HG03060 (cell line): ENCODE data around the gene SH2D1B.

ENCODE experiments used
- ATAC-seq: cut with Tn5 transposase; IDR thresholded peaks from one replicate; pipeline ENCODE4 v1.9.1; 2021; ENCODE audit warnings: low read depth, moderate number of reproducible peaks; ENCODE audit not compliant: unreplicated experiment

Gene SH2D1B

GRCh38 chr1:162400790-162401355, 11.1 kb downstream of the SH2D1B start:
- no peak for ATAC-seq

DNA sequence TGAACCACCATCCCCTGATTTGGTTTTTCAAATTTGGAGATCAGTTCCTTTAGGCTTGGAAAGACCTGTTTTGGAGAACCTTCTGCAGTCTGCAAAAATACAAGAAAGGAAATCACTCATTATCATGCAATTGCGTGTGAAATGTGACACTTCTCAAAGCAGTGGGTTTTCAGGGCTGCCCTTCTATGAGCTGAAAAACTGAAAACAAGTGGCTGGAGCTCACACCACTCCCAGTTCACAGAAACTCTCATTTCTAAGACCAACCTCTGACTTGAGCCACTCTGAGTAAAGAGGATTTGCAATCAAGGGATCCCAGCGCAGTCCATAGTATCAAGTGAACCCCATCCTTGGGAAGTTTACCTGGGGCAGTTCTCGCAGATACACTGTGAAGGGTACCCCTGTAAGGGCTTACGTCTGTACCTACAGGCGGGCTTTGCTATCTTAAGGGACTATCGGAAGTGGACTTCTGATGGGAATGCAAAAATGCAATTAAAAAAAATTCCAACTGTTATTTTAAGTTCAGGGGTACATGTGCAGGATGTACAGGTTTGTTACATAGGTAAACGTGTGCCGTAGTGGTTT, 12.8 kb downstream of the SH2D1B start:
- ATAC-seq, result no peak

- no peak for ATAC-seq
These were observed 13.9 kb downstream of the SH2D1B start for GRCh38 chr1:162397943-162398560.

DNA sequence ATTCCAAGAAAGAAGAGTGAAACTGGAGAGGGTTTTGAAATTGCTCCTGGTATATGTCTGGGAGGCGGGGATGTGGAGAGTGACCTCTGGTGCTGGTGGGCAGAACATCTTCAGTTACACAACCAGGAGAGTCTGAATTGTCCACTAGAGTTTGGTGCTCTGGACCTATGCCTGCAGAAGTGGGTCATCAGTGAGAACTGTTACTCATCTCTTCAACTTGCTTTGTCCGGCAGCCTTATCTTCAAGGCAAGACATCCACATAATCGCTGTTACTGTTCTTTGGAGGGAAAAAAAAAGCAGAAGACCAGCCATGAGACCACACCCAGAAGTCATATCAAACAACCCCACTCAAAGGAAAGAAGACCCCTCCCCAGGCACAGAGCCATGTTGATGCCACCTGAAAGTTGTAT, 14.9 kb downstream of the SH2D1B start:
- ATAC-seq, result no peak

DNA sequence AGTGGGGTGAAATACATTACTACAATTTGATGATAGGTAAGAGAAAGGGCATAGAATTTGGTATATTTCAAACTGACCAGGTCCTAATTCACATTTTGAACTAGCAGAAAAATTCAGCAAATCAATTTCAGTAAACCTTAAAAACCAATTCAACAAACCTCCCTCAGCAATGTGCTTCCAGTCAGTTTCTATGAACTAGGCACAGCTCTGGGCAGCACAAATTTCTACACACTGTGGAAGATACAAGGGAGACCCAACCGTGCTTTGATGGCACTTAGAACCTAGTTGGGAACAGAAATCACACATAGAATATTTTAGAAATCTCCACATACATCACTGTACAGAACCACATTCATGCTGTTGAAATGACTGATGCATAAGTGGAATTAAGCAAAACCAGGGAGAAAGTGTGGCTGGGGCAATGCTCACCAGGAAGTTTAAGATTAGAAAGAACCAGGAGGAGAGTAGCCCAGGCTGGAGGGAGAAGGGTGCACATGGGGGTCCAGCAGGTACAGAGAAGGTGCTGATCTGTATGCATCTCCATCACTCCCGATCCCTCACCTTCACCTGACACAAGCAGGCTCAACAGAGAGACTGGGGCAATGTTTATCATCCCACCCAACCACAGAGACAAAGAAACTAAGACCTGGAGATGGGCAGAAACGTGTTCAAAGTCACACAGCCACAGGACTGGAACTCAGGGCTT, 15.6 kb downstream of the SH2D1B start:
- no peak for ATAC-seq

DNA sequence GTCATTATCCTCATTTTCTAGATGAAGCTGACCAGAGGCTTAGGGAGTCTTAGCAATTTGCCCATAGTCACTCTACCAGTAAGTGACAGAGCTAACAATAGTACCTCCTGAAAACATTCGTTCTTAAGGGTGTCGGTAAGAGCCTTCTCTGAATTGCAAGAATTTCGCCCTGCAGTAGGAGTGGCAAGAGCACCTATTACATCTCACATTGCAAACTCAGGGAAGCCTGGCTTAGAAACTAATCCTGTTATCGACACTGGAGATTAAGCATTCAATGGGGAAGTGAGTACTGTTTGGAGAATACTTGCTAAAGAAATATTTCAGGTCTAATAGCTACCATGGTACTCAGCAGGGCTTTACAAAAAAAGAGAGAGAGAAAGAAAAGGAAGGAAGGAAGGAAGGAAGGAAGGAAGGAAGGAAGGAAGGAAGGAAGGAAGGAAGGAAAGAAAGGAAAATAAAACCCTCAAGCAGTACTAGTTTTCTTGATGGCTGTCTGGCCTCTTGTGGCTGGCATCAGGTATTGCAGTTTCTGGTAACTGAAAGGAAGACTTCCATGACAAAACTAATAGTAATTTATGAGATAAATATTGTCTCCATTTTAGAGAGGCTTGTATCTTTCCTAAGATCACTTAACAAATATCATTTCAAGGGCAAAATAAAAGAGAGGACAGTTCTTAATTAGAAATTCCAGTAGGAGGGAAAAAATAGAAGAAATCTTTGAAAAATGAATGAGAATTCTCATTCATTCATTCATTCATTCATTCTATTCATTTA, 20.0 kb downstream of the SH2D1B start:
- no peak for ATAC-seq

DNA sequence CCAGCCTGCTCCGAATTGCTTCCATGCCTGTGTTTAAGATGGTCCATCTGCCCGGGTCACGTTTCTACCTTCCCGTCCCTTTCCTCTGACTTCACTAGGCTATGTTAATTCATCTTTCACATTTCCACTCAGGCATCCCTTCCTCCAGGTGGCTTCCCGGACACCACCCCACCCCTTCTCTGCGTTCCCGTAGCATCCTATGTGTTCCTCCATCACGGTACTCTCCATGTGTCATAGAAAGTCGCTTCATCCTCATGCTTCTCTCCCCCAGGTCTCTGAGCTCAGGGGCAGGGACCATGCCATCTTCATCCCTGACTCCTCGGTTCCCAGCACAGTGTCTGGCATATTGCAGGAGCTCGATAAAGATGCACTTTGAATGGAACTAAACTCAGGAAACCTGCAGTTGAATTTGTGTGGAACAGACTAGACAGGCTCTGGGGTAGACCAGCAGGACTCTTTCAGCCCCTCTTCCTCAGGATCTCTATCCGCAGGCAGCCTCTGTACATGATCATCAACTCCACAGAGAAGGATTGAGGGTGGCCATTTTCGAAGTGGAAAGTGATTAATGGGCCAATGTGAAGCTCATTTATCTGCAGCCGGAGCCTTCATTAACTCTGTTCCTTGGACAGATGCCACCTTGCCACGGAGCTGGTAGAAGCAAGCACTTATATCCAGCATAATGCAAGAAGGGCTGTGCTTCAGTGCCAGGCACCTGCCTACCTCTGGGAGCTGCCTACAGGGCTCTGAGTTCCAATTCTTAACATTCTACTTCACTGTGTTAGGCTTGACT, 21.3 kb downstream of the SH2D1B start:
- no peak for ATAC-seq

DNA sequence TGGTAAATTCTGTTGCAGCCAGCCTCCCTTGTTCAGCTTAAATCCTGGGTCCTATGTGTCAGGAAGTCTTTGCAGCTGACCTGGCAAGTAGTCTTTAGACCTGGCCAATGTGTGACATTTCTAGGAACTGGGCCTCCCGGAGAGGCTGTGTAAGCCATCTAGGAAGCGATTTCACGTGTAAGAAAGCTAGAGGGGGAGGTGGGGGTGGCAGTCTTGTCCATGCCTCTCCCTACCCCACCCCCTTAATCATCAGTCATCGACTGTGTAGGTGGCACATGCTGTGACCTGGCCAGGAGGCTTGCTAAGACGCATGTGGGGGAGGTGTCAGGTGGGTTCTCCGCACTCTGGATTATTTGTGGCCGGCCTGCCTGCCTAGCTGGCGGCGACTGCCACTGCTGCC, 22.0 kb downstream of the SH2D1B start:
- no peak for ATAC-seq

GRCh38 chr1:162389021-162389818, 22.7 kb downstream of the SH2D1B start:
- ATAC-seq, result no peak

- ATAC-seq, result no peak
These were observed 23.3 kb downstream of the SH2D1B start for GRCh38 chr1:162388615-162389014.

GRCh38 chr1:162388083-162388594, 23.8 kb downstream of the SH2D1B start:
- ATAC-seq, result no peak

DNA sequence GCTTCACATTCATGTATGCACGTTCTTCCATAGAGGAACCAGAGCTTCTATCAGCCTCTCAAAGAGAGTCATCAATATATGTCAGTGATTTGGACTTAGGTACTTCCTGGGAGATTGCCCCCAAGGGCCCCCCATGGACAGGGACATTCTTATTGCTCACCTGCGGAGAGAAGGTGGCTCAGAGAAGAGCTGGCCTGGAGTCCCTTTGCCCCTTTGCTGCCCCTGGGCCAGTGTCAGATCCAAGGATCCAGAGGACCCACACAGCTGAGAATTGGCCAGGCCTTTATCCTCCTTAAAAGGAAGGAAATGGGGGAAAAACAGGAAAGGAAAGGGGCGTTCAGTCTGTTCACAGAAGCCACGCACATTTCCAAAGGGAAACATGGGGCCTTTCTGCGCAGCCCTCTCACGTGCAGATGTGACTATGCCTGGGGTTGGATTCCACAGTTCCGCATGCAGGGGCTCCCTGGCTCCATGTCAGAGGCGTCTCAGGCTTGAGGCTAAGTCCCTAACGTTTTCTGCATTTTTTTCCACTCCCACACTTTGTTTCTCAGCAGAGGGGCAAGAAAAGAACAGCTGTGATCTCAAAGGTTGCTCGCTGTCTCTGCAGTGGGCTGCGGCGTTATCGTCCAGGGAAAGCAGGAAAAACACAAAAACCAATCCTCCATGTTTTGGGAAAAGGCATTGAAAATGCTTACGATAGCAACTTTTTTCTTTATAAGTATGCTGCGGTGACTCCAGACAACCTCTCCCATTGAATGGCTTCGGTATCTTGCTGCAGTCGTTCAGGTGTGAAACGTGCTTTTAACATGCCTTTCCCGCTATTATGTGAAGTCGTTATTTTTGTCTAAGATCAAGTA, 24.5 kb downstream of the SH2D1B start:
- no peak for ATAC-seq

DNA sequence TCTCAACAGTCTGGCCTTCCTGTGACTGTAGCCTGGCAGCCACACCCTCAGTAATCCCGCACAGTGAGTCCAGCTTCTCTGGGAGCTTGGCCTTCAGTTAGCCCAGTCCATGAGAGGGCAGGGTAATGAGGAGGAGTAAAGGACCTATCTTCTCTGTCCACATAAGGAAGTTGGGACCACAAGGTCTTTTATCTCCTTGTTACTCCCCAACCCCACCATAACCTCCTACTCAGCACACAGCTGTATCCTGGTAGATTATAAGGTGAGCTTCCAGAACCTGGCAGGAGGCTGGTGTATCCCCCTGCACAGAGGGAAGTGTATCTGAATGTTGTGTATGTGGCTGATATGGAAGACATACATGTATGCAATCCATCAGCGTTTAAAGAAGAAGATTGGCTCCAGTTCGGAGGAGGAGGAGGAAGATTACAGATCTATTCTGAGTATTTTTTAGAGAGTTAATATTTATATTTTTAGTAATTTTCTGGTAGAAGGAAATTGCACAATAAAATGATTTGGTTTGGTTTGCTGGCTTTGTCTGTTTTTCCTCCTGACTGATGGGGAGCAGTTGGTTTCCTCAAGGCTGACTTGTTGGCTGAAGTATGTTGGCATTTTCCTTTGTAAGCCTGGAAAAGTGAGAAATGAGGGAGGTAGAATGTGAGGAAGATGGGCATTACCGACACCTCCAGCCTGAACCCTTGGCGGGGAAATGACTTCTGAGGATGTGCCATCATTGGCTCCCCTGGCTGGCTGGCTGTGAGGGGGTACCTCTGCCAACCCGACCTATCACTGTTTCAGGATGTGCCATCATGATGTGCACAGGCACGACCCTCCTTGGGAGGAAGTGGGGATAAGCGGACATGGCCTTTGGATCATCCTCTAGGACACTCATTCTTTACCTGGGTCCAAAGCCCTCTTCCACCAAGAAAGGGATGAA, 25.4 kb downstream of the SH2D1B start:
- no peak for ATAC-seq

GRCh38 chr1:162385702-162386101, 26.2 kb downstream of the SH2D1B start:
- ATAC-seq, result no peak

DNA sequence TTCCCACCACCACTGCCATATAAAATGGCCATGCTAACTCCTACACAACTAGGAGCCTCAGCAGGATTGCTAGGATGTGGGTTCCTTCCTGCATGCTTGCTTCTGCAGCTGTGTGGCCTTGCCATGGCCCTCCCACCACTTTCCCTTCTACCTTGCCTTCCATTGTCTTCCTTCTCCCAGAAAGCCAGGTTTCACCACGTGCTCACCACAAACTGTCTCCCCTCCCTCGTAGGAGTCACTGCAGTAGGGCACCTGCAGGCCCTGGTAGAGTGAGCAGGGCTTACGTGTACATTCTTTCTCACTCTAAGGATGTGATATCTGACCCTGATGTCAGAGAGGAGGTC, 26.7 kb downstream of the SH2D1B start:
- no peak for ATAC-seq

DNA sequence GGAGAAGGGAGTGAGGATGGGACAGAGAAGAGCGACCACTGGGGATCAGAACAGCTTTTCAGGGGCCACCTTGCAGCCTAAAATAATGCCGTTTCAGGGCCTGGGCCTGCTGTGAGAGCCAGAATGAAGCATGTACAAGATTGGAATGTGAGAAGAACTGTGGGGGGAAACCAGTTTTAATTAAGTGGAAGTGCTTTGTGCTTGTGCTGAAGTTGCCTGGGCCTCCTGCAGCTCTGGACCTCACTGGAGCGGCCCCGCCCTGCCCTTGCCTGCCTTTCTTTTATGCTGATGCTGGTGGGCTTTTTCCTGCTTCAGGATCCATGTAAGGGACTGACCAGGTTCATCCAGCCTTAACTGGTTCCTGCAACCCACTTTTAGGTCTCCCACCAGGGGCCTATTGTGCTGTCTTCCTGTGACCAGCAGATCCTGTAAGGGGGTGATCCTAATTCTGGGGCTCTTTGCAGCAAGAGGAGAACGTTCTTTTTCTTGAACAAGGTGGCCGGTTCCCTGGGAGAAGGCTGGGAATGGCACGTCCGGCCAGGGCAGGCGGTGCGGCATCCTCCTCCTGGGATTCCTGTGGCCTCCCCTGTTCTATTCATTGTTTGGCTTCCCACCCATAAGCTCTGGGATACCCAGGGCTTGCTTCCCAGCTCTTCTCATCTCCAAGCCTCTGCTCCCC, 27.2 kb downstream of the SH2D1B start:
- no peak for ATAC-seq

- ATAC-seq, result no peak
These were observed 27.8 kb downstream of the SH2D1B start for GRCh38 chr1:162384116-162384515.
